GM12891 (cell line): ENCODE results near the gene CDK15.

ENCODE experiments used
- PAX5 ChIP-seq: IDR thresholded peaks from 2 replicates; pipeline ENCODE4 v1.6.1; 2011; ENCODE audit warnings: low read length, moderate library complexity, mild to moderate bottlenecking; ENCODE audit not compliant: insufficient read depth, severe bottlenecking
- POLR2A ChIP-seq: IDR thresholded peaks from 2 replicates; pipeline ENCODE4 v1.6.1; 2011; ENCODE audit warnings: low read depth, low read length, control low read depth
- POLR2AphosphoS5 ChIP-seq: IDR thresholded peaks from 2 replicates; pipeline ENCODE4 v1.6.1; 2011; ENCODE audit warnings: low read depth, low read length, control low read depth
- POU2F2 ChIP-seq: IDR thresholded peaks from 2 replicates; pipeline ENCODE4 v1.6.1; 2011; ENCODE audit warnings: low read depth, mild to moderate bottlenecking, control low read depth, low read length, moderate library complexity
- SPI1 ChIP-seq: IDR thresholded peaks from 2 replicates; pipeline ENCODE4 v1.6.1; 2011; ENCODE audit warnings: low read depth, low read length, control low read depth
- TAF1 ChIP-seq: IDR thresholded peaks from 2 replicates; pipeline ENCODE4 v1.6.1; 2011; ENCODE audit warnings: low read depth, low read length, control low read depth

GRCh38 chr2:201871471-201871870, 65.1 kb downstream of the CDK15 start:
- TF ChIP-seq POLR2AphosphoS5 = no peak
- no peak for TF ChIP-seq POLR2A
- TF ChIP-seq TAF1 = no peak
- no peak for TF ChIP-seq POU2F2
- TF ChIP-seq SPI1 = no peak
- no peak for TF ChIP-seq PAX5
